Measurements from ENCODE around the gene CADM4.

GRCh38 chr19:43597876-43598275, 41.8 kb downstream of the CADM4 start:
- TF ChIP-seq EGR1 (IDR thresholded peaks at IDR 0.05) (no peak), TAF1 (IDR thresholded peaks at IDR 0.05; ENCODE audit: low read depth) (no peak), NFIC (IDR thresholded peaks at IDR 0.05) (no peak), YY1 (IDR thresholded peaks at IDR 0.05; ENCODE audit: low read depth) (no peak), CREB1 (IDR thresholded peaks at IDR 0.05; ENCODE audit: low read depth) (no peak), EP300 (IDR thresholded peaks at IDR 0.05; ENCODE audit: borderline replicate concordance) (no peak), TCF12 (IDR thresholded peaks at IDR 0.05; ENCODE audit: low read depth) (no peak), FOXM1 (IDR thresholded peaks at IDR 0.05; ENCODE audit: borderline replicate concordance, low read depth) (no peak)
